Chondrocyte (in vitro differentiated cells): ENCODE measurements around the gene GOLGA2. TPM values are rescaled to one million over a fixed set of nuclear protein-coding genes. Genes with fewer than 3 reads are reported as not detected.

Experiments used
- DNase-seq: peaks from one replicate; pipeline ENCODE4 v3.0.0; 2021; ENCODE audit warnings: mixed read lengths, low spot score
- H3K27ac Mint-ChIP-seq: one replicate; pipeline ENCODE4 v1.8.0; 2021; ENCODE audit warnings: mild to moderate bottlenecking, moderate library complexity, mixed read lengths; ENCODE audit not compliant: unreplicated experiment
- H3K27me3 Mint-ChIP-seq: 2 replicates; pipeline ENCODE4 v1.8.0; 2021; ENCODE audit warnings: low read depth, mixed read lengths
- H3K36me3 Mint-ChIP-seq: 2 replicates; pipeline ENCODE4 v1.8.0; 2021; ENCODE audit warnings: low read depth, mixed read lengths
- H3K4me1 Mint-ChIP-seq: 2 replicates; pipeline ENCODE4 v1.8.0; 2021; ENCODE audit warnings: low read depth, mild to moderate bottlenecking, mixed read lengths
- H3K4me3 Mint-ChIP-seq: one replicate; pipeline ENCODE4 v1.8.0; 2021; ENCODE audit warnings: mild to moderate bottlenecking, moderate library complexity, mixed read lengths; ENCODE audit not compliant: unreplicated experiment
- H3K9me3 Mint-ChIP-seq: 2 replicates; pipeline ENCODE4 v1.8.0; 2021; ENCODE audit warnings: low read depth, mixed read lengths
- CTCF ChIP-seq: fragments of 200-600 bp; sonication (generic); IDR thresholded peaks from 2 replicates; pipeline ENCODE4 v1.5.0; 2021; ENCODE audit warnings: antibody characterized with exemption, mild to moderate bottlenecking, moderate library complexity
- total RNA-seq: library from RNA; stranded (reverse); gene quantifications from 3 replicates; pipeline ENCODE4 v1.2.1, GENCODE V29; 2021

GOLGA2 gene
- total RNA-seq, 1 donor from 2014 or later = 210 TPM

GRCh38 chr9:128266868-128267590 is 8.8 kb downstream of the GOLGA2 start:
- Mint-ChIP-seq H3K9me3 (no peaks in the 10 kb centered on the region), H3K27ac (no peak overlapping the region), H3K4me3 (no peak overlapping the region), H3K4me1 (peaks cover 2% of the 10 kb centered on the region), H3K36me3 (peaks cover 44% of the 10 kb centered on the region), H3K27me3 (no peaks in the 10 kb centered on the region)
- TF ChIP-seq CTCF = no peak
- no peak for DNase-seq

GRCh38 chr9:128265348-128265847 is 10.4 kb downstream of the GOLGA2 start:
- no peak for TF ChIP-seq CTCF
- H3K27me3 Mint-ChIP-seq = no peaks in the 10 kb centered on the region
- no peaks in the 10 kb centered on the region for H3K9me3 Mint-ChIP-seq
- peak overlapping the region; percentile 12 for H3K27ac Mint-ChIP-seq
- no peak for DNase-seq
- no peaks in the 10 kb centered on the region for H3K4me1 Mint-ChIP-seq
- H3K36me3 Mint-ChIP-seq = peaks cover 49% of the 10 kb centered on the region
- H3K4me3 Mint-ChIP-seq = no peak overlapping the region

GRCh38 chr9:128262687-128263086 is 13.1 kb downstream of the GOLGA2 start:
- no peaks in the 10 kb centered on the region for H3K27me3 Mint-ChIP-seq
- H3K4me3 Mint-ChIP-seq = no peak overlapping the region
- peaks cover 53% of the 10 kb centered on the region for H3K36me3 Mint-ChIP-seq
- no peak for DNase-seq
- peak overlapping the region; percentile 8 for H3K27ac Mint-ChIP-seq
- H3K9me3 Mint-ChIP-seq = no peaks in the 10 kb centered on the region
- TF ChIP-seq CTCF = no peak
- no peaks in the 10 kb centered on the region for H3K4me1 Mint-ChIP-seq

- no peak overlapping the region for H3K4me3 Mint-ChIP-seq
- TF ChIP-seq CTCF = no peak
- peaks cover 3% of the 10 kb centered on the region for H3K4me1 Mint-ChIP-seq
- H3K9me3 Mint-ChIP-seq = no peaks in the 10 kb centered on the region
- H3K36me3 Mint-ChIP-seq = peaks cover 45% of the 10 kb centered on the region
- no peaks in the 10 kb centered on the region for H3K27me3 Mint-ChIP-seq
- DNase-seq = no peak
- H3K27ac Mint-ChIP-seq = no peak overlapping the region
Observed at GRCh38 chr9:128260340-128260739, 15.5 kb downstream of the GOLGA2 start.

- Mint-ChIP-seq H3K27ac (no peak overlapping the region), H3K36me3 (peaks cover 35% of the 10 kb centered on the region), H3K4me3 (no peak overlapping the region), H3K27me3 (no peaks in the 10 kb centered on the region), H3K9me3 (no peaks in the 10 kb centered on the region), H3K4me1 (peaks cover 3% of the 10 kb centered on the region)
- peak; percentile 18 for TF ChIP-seq CTCF
- DNase-seq = no peak
Observed at GRCh38 chr9:128259156-128259555, 16.7 kb downstream of the GOLGA2 start.
